Esophagus squamous epithelium (tissue), 4 donors: ENCODE results near the gene FYCO1.

ENCODE experiments used
- CTCF ChIP-seq, 6 experiments: fragments of 450-650 bp in 4 of 6; fragments of 200-600 bp in 2 of 6; sonication (generic) in 2 of 6; IDR thresholded peaks; one replicate each; pipeline ENCODE4 v1.5.1; 2016 to 2019; ENCODE audit warnings: antibody characterized with exemption in 6 of 6, mild to moderate bottlenecking in 4 of 6, moderate library complexity in 4 of 6
- POLR2A ChIP-seq, 4 donors: fragments of 450-650 bp; IDR thresholded peaks; one replicate each; pipeline ENCODE4 v1.6.1; 2017; ENCODE audit warnings: antibody characterized with exemption in 4 of 4, mild to moderate bottlenecking in 4 of 4, moderate library complexity in 3 of 4

- TF ChIP-seq CTCF (IDR thresholded peaks at IDR 0.05) (no peak), POLR2A (IDR thresholded peaks at IDR 0.05) (no peak)
Observed at GRCh38 chr3:45911511-45912226, 84.0 kb downstream of the FYCO1 start.
